RWPE2 (cell line): Measurements from ENCODE around the gene GOT2.
"Not testable (repeated sequence)": the region's sequence is repeated elsewhere in the genome, so short reads cannot be mapped to it uniquely, and the experiment has no call there.

Experiments used
- ATAC-seq: fragments of 200-7000 bp; cut with Tn5 transposase; 3 replicates; pipeline ENCODE4 v1.9.1; 2021; ENCODE audit warnings: low read depth
- DNase-seq: peaks from one replicate; pipeline ENCODE4 v3.0.0-alpha.2; 2020; ENCODE audit warnings: low spot score
- H3K27ac ChIP-seq: fragments of 450-650 bp; 2 replicates; pipeline ENCODE4 v1.5.1; 2017; ENCODE audit warnings: mild to moderate bottlenecking; ENCODE audit not compliant: poor library complexity, severe bottlenecking
- H3K27me3 ChIP-seq: fragments of 250-450 bp; sonication (Bioruptor Pico); 2 replicates; pipeline ENCODE4 v1.5.1; 2021; ENCODE audit warnings: mild to moderate bottlenecking, moderate library complexity; ENCODE audit not compliant: insufficient read depth, poor library complexity, severe bottlenecking
- H3K36me3 ChIP-seq: fragments of 250-450 bp; sonication (Bioruptor Pico); 2 replicates; pipeline ENCODE4 v1.5.1; 2020; ENCODE audit warnings: low read depth, mild to moderate bottlenecking, moderate library complexity
- H3K4me1 ChIP-seq: fragments of 250-450 bp; sonication (Bioruptor Pico); 2 replicates; pipeline ENCODE4 v1.5.1; 2021; ENCODE audit warnings: mild to moderate bottlenecking, moderate library complexity; ENCODE audit not compliant: insufficient read depth, poor library complexity, severe bottlenecking
- H3K4me3 ChIP-seq: fragments of 250-450 bp; sonication (Bioruptor Pico); 2 replicates; pipeline ENCODE4 v1.5.1; 2021; ENCODE audit warnings: mild to moderate bottlenecking, moderate library complexity; ENCODE audit not compliant: severe bottlenecking
- H3K9me3 ChIP-seq: fragments of 250-450 bp; sonication (Bioruptor Pico); 2 replicates; pipeline ENCODE4 v1.5.1; 2021; ENCODE audit warnings: mild to moderate bottlenecking, moderate library complexity; ENCODE audit not compliant: severe bottlenecking
- CTCF ChIP-seq: fragments of 450-650 bp; IDR thresholded peaks from one replicate; pipeline ENCODE4 v1.5.1; 2017; ENCODE audit warnings: mild to moderate bottlenecking, moderate library complexity; ENCODE audit not compliant: poor library complexity, severe bottlenecking

The GOT2 gene

GRCh38 chr16:58670946-58671583 lies 63.1 kb downstream of the GOT2 start:
- no peak overlapping the region for H3K27ac ChIP-seq
- no peak for ATAC-seq
- no peaks in the 10 kb centered on the region for H3K4me1 ChIP-seq
- no peaks in the 10 kb centered on the region; the same call in 1 of the 2 replicates for H3K36me3 ChIP-seq
- no peak for DNase-seq
- H3K9me3 ChIP-seq, result no peaks in the 10 kb centered on the region
- no peak for TF ChIP-seq CTCF
- H3K4me3 ChIP-seq, result no peak overlapping the region
- no peaks in the 10 kb centered on the region for H3K27me3 ChIP-seq

GRCh38 chr16:58670177-58670576 lies 63.9 kb downstream of the GOT2 start:
- Histone ChIP-seq H3K36me3 (no peaks in the 10 kb centered on the region; the same call in 1 of the 2 replicates), H3K4me3 (no peak overlapping the region), H3K9me3 (no peaks in the 10 kb centered on the region), H3K27ac (no peak overlapping the region), H3K27me3 (no peaks in the 10 kb centered on the region), H3K4me1 (no peaks in the 10 kb centered on the region)
- ATAC-seq, result no peak
- no peak for DNase-seq
- TF ChIP-seq CTCF, result no peak

- TF ChIP-seq CTCF, result no peak
- ATAC-seq (no peak), DNase-seq (no peak)
Observed at GRCh38 chr16:58665200-58665599, 68.9 kb downstream of the GOT2 start.

GRCh38 chr16:58661199-58661830 lies 72.8 kb downstream of the GOT2 start:
- Histone ChIP-seq H3K9me3 (no peaks in the 10 kb centered on the region), H3K4me1 (no peaks in the 10 kb centered on the region), H3K27me3 (no peaks in the 10 kb centered on the region), H3K4me3 (no peak overlapping the region), H3K27ac (no peak overlapping the region), H3K36me3 (no peaks in the 10 kb centered on the region)
- DNase-seq (no peak), ATAC-seq (peak; percentile 97)
- TF ChIP-seq CTCF, result peak; percentile 81

More at GRCh38 chr16:58665200-58665599, 68.9 kb downstream of the GOT2 start:
- Histone ChIP-seq H3K4me1 (no peaks in the 10 kb centered on the region), H3K27ac (no peak overlapping the region), H3K9me3 (no peaks in the 10 kb centered on the region), H3K4me3 (no peak overlapping the region), H3K27me3 (no peaks in the 10 kb centered on the region), H3K36me3 (no peaks in the 10 kb centered on the region)

- not testable (repeated sequence) for H3K9me3 ChIP-seq, H3K4me3 ChIP-seq, H3K36me3 ChIP-seq, DNase-seq, H3K27ac ChIP-seq, H3K27me3 ChIP-seq, ATAC-seq, H3K4me1 ChIP-seq
Observed at GRCh38 chr16:58659911-58660310, 74.2 kb downstream of the GOT2 start.
